H1 (cell line): Measurements from ENCODE around the gene NEURL4. TPM values are rescaled to one million over a fixed set of nuclear protein-coding genes. Genes with fewer than 3 reads are reported as not detected.

ENCODE experiments used
- BRCA1 ChIP-seq: IDR thresholded peaks from 2 replicates; pipeline ENCODE4 v1.6.1; 2012; ENCODE audit warnings: low read depth, low read length, improper control_type of control experiment
- CBX5 ChIP-seq: fragments of 300-800, 300-1000 bp; sonication (generic); IDR thresholded peaks from 2 replicates; pipeline ENCODE4 v1.7.1; 2016; ENCODE audit warnings: antibody characterized with exemption, low read length, low read depth
- POLR2AphosphoS5 ChIP-seq: IDR thresholded peaks from 2 replicates; pipeline ENCODE4 v1.6.1; 2011; ENCODE audit warnings: low read depth, low read length
- SIX5 ChIP-seq: IDR thresholded peaks from 2 replicates; pipeline ENCODE4 v1.6.1; 2011; ENCODE audit warnings: mild to moderate bottlenecking, low read depth, low read length
- SRF ChIP-seq: IDR thresholded peaks from 2 replicates; pipeline ENCODE4 v1.6.1; 2011; ENCODE audit warnings: mild to moderate bottlenecking, low read depth, low read length, moderate library complexity
- polyA plus RNA-seq, 7 experiments: library from polyadenylated mRNA; depleted of rRNA in 3 of 7; stranded (reverse) in 5 of 7; unstranded in 2 of 7; fragments of >200 nt in 5 of 7; fragments of 200-250 nt in 2 of 7; gene quantifications; 1 replicate in 5 of 7; 2 replicates in 1 of 7; 4 replicates in 1 of 7; pipeline versions ENCODE4 v1.2.1 to v1.2.3, GENCODE V29; 2011 to 2013; ENCODE audit warnings: missing spikeins in 2 of 7, mixed read lengths in 2 of 7
- total RNA-seq: library from RNA; stranded (reverse); fragmentation: NEBNext Ultra II Directional; extraction: Animal tissue kit (Norgen Biotek cat#: 25700); gene quantifications from 2 replicates; pipeline ENCODE4 v1.2.1, GENCODE V29; 2021
- TF ChIP-seq, protein P1 (sequence below): fragments of 300-600 bp; sonication (generic); IDR thresholded peaks from 2 replicates; pipeline ENCODE4 v1.7.1; 2012; ENCODE audit warnings: low read length, moderate library complexity, mild to moderate bottlenecking, inconsistent platforms; ENCODE audit not compliant: insufficient replicate concordance
- TF ChIP-seq, protein P2 (sequence below): IDR thresholded peaks from 2 replicates; pipeline ENCODE4 v1.6.1; 2012; ENCODE audit warnings: low read length, inconsistent platforms

The NEURL4 gene
- total and polyA plus RNA-seq, 2 of the 8 experiments (the other 6 are each of a cell fraction or from before 2014, with no cell fraction given), result 29.6 to 46.8 TPM

DNA sequence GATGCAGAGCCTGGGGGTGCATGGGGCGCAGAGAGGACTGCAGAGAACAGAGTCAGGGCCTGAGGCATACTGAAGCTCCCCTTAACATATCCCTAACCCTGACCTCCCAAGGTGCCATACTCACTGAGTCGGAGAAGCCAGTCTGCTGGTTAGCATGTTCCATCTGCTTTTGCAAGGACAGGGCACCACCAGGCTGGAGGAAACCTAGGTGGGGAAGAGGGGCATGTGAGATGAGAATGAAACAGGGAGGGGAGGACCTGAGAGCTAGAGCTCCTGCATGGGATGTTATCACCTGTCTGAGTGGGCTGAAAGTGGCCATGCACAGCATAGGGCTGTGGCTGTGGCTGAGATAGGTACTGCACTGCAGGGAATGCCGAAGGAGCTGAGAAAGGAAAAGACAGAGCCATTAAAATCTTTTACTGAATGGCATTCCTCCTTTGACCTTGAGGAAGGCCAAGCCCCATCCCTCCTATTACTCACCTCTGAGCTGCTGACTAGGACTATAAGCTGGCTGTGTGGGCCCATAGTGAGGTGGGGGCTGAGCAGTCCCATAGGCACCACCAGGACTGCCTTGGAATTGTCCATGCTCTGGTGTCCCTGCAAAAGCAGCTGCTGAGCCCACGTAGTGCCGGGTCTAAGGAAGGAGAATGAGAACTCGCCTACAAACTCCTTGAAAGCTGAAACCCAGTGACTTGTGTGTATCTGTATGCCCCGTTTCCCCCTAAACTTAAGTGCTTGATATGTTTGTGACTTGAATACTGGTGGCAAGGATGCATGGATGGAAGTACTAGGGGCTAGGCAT lies 15.8 kb downstream of the NEURL4 start (continued):
- TF ChIP-seq, protein P1, sequence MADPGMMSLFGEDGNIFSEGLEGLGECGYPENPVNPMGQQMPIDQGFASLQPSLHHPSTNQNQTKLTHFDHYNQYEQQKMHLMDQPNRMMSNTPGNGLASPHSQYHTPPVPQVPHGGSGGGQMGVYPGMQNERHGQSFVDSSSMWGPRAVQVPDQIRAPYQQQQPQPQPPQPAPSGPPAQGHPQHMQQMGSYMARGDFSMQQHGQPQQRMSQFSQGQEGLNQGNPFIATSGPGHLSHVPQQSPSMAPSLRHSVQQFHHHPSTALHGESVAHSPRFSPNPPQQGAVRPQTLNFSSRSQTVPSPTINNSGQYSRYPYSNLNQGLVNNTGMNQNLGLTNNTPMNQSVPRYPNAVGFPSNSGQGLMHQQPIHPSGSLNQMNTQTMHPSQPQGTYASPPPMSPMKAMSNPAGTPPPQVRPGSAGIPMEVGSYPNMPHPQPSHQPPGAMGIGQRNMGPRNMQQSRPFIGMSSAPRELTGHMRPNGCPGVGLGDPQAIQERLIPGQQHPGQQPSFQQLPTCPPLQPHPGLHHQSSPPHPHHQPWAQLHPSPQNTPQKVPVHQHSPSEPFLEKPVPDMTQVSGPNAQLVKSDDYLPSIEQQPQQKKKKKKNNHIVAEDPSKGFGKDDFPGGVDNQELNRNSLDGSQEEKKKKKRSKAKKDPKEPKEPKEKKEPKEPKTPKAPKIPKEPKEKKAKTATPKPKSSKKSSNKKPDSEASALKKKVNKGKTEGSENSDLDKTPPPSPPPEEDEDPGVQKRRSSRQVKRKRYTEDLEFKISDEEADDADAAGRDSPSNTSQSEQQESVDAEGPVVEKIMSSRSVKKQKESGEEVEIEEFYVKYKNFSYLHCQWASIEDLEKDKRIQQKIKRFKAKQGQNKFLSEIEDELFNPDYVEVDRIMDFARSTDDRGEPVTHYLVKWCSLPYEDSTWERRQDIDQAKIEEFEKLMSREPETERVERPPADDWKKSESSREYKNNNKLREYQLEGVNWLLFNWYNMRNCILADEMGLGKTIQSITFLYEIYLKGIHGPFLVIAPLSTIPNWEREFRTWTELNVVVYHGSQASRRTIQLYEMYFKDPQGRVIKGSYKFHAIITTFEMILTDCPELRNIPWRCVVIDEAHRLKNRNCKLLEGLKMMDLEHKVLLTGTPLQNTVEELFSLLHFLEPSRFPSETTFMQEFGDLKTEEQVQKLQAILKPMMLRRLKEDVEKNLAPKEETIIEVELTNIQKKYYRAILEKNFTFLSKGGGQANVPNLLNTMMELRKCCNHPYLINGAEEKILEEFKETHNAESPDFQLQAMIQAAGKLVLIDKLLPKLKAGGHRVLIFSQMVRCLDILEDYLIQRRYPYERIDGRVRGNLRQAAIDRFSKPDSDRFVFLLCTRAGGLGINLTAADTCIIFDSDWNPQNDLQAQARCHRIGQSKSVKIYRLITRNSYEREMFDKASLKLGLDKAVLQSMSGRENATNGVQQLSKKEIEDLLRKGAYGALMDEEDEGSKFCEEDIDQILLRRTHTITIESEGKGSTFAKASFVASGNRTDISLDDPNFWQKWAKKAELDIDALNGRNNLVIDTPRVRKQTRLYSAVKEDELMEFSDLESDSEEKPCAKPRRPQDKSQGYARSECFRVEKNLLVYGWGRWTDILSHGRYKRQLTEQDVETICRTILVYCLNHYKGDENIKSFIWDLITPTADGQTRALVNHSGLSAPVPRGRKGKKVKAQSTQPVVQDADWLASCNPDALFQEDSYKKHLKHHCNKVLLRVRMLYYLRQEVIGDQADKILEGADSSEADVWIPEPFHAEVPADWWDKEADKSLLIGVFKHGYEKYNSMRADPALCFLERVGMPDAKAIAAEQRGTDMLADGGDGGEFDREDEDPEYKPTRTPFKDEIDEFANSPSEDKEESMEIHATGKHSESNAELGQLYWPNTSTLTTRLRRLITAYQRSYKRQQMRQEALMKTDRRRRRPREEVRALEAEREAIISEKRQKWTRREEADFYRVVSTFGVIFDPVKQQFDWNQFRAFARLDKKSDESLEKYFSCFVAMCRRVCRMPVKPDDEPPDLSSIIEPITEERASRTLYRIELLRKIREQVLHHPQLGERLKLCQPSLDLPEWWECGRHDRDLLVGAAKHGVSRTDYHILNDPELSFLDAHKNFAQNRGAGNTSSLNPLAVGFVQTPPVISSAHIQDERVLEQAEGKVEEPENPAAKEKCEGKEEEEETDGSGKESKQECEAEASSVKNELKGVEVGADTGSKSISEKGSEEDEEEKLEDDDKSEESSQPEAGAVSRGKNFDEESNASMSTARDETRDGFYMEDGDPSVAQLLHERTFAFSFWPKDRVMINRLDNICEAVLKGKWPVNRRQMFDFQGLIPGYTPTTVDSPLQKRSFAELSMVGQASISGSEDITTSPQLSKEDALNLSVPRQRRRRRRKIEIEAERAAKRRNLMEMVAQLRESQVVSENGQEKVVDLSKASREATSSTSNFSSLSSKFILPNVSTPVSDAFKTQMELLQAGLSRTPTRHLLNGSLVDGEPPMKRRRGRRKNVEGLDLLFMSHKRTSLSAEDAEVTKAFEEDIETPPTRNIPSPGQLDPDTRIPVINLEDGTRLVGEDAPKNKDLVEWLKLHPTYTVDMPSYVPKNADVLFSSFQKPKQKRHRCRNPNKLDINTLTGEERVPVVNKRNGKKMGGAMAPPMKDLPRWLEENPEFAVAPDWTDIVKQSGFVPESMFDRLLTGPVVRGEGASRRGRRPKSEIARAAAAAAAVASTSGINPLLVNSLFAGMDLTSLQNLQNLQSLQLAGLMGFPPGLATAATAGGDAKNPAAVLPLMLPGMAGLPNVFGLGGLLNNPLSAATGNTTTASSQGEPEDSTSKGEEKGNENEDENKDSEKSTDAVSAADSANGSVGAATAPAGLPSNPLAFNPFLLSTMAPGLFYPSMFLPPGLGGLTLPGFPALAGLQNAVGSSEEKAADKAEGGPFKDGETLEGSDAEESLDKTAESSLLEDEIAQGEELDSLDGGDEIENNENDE, result no peak
- TF ChIP-seq BRCA1, result no peak
- no peak for TF ChIP-seq SRF
- TF ChIP-seq, protein P2, sequence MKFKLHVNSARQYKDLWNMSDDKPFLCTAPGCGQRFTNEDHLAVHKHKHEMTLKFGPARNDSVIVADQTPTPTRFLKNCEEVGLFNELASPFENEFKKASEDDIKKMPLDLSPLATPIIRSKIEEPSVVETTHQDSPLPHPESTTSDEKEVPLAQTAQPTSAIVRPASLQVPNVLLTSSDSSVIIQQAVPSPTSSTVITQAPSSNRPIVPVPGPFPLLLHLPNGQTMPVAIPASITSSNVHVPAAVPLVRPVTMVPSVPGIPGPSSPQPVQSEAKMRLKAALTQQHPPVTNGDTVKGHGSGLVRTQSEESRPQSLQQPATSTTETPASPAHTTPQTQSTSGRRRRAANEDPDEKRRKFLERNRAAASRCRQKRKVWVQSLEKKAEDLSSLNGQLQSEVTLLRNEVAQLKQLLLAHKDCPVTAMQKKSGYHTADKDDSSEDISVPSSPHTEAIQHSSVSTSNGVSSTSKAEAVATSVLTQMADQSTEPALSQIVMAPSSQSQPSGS, result no peak
- TF ChIP-seq POLR2AphosphoS5, result peak; percentile 94
- TF ChIP-seq SIX5, result no peak
- TF ChIP-seq CBX5, result no peak
